Hepatocyte (in vitro differentiated cells): ENCODE data around the gene NUDT21. TPM values are rescaled to one million over a fixed set of nuclear protein-coding genes. Genes with fewer than 3 reads are reported as not detected.

Source experiments
- DNase-seq: peaks from one replicate; pipeline ENCODE4 v3.0.0-alpha.2; 2016; ENCODE audit warnings: low spot score
- H2AFZ ChIP-seq: fragments of 200-600 bp; sonication (generic); 2 replicates; pipeline ENCODE4 v1.6.0; 2016; ENCODE audit warnings: antibody characterized with exemption, mild to moderate bottlenecking
- H3K27ac ChIP-seq: fragments of 200-600 bp; sonication (generic); 2 replicates; pipeline ENCODE4 v1.5.1; 2016; ENCODE audit warnings: mild to moderate bottlenecking
- H3K27me3 ChIP-seq: fragments of 200-600 bp; sonication (generic); 2 replicates; pipeline ENCODE4 v1.6.1; 2016
- H3K36me3 ChIP-seq: fragments of 200-600 bp; sonication (generic); replicated peaks from 2 replicates; pipeline ENCODE4 v1.5.1; 2016; ENCODE audit warnings: low read depth; ENCODE audit not compliant: insufficient read depth
- H3K4me1 ChIP-seq: fragments of 200-600 bp; sonication (generic); 2 replicates; pipeline ENCODE4 v1.5.1; 2016; ENCODE audit warnings: mild to moderate bottlenecking, moderate library complexity; ENCODE audit not compliant: insufficient read depth
- H3K4me2 ChIP-seq: fragments of 200-600 bp; sonication (generic); 2 replicates; pipeline ENCODE4 v1.6.0; 2016
- H3K4me3 ChIP-seq: fragments of 200-600 bp; sonication (generic); 2 replicates; pipeline ENCODE4 v1.5.1; 2016; ENCODE audit warnings: mild to moderate bottlenecking
- H3K79me2 ChIP-seq: fragments of 200-600 bp; sonication (generic); 2 replicates; pipeline ENCODE4 v1.6.0; 2017; ENCODE audit warnings: mild to moderate bottlenecking
- H3K9me2 ChIP-seq: fragments of 200-600 bp; sonication (generic); replicated peaks from 2 replicates; pipeline ENCODE4 v1.6.0; 2017; ENCODE audit warnings: mild to moderate bottlenecking; ENCODE audit not compliant: insufficient read depth
- H3K9me3 ChIP-seq: fragments of 200-600 bp; sonication (generic); 2 replicates; pipeline ENCODE4 v1.5.1; 2016; ENCODE audit warnings: low read depth, mild to moderate bottlenecking
- H4K20me1 ChIP-seq: fragments of 200-600 bp; sonication (generic); 2 replicates; pipeline ENCODE4 v1.6.0; 2016; ENCODE audit warnings: mild to moderate bottlenecking; ENCODE audit not compliant: insufficient read depth, poor library complexity, severe bottlenecking
- EZH2 ChIP-seq: fragments of 200-600 bp; sonication (generic); IDR thresholded peaks from 2 replicates; pipeline ENCODE4 v1.6.1; 2016; ENCODE audit warnings: antibody characterized with exemption, mild to moderate bottlenecking, borderline replicate concordance
- EZH2phosphoT487 ChIP-seq: fragments of 200-600 bp; sonication (generic); IDR thresholded peaks from one replicate; pipeline ENCODE4 v1.6.1; 2018; ENCODE audit warnings: antibody characterized with exemption, mild to moderate bottlenecking, low read depth, moderate library complexity; ENCODE audit not compliant: unreplicated experiment, severe bottlenecking
- WGBS: methylation state at CpG from one replicate; pipeline ENCODE4 v1.1.6; 2016; ENCODE audit warnings: low lambda C conversion rate; ENCODE audit errors: missing lambda C conversion rate; 5-methylcytosine and 5-hydroxymethylcytosine counted together
- polyA plus RNA-seq: library from polyadenylated mRNA; unstranded; fragments of >200 nt; fragmentation: Nextera tagmentation; extraction: Ambion mirVana; gene quantifications from 2 replicates; pipeline ENCODE4 v1.2.1, GENCODE V29; 2016
- total RNA-seq: library from RNA; depleted of rRNA; stranded (reverse); fragments of >200 nt; gene quantifications from 2 replicates; pipeline ENCODE4 v1.2.3, GENCODE V29; 2014
- TF ChIP-seq, protein P1 (sequence below): fragments of 200-600 bp; sonication (generic); IDR thresholded peaks from 2 replicates; pipeline ENCODE4 v1.5.1; 2016; ENCODE audit warnings: antibody characterized with exemption, mild to moderate bottlenecking; ENCODE audit not compliant: poor library complexity

Gene NUDT21
- total and polyA plus RNA-seq, 2 experiments from 2014 or later, result 44.7 to 76.6 TPM

DNA sequence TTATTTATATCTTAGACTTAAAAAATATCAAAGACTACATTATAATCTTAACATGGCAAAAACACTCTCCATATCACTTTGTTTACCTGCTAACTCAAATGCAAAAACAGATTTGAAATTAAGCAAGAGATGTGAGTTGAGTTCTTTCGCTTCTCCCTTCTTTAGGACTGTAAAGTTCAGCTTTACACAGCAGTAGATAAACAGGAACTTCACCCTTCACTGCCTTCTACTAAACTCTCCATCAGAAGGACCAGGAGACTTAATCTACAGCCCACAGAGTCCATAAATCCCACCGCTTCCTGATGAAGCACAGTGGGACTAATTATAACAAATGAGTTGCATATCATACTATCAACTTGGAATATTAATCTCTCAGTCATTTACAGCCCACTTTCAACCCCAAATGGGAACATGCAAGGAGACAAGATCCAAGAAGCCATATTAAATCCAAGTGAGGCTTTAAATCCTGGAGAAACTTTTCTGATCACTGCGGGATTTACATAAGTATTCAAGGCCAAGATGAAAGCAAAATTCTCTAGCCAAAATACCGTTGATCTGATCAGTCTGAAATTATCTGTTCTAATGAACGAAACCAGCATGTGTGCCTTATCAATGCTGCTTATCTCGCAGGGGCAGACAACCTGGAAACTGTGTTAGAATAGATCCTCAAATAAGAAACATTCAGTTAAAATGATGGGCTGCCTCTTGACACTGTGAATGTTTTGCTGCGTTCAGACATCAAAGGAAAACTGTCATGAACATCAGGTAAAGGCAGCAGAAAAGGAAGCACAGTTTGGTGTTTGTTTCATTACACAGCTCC lies 27.3 kb downstream of the NUDT21 start:
- Histone ChIP-seq H4K20me1 (peaks cover 39% of the 10 kb centered on the region), H2AFZ (peak overlapping the region; percentile 59), H3K27ac (peak overlapping the region; percentile 93), H3K9me2 (no peaks in the 10 kb centered on the region), H3K79me2 (peaks cover 61% of the 10 kb centered on the region), H3K4me2 (peak overlapping the region; percentile 88), H3K4me3 (peak overlapping the region; percentile 97), H3K9me3 (no peaks in the 10 kb centered on the region), H3K4me1 (peaks cover 18% of the 10 kb centered on the region), H3K36me3 (no peaks in the 10 kb centered on the region), H3K27me3 (no peaks in the 10 kb centered on the region)
- DNase-seq, result no peak
- 15% methylated on average over 7 of the region's 7 CpGs for WGBS
- TF ChIP-seq, protein P1, sequence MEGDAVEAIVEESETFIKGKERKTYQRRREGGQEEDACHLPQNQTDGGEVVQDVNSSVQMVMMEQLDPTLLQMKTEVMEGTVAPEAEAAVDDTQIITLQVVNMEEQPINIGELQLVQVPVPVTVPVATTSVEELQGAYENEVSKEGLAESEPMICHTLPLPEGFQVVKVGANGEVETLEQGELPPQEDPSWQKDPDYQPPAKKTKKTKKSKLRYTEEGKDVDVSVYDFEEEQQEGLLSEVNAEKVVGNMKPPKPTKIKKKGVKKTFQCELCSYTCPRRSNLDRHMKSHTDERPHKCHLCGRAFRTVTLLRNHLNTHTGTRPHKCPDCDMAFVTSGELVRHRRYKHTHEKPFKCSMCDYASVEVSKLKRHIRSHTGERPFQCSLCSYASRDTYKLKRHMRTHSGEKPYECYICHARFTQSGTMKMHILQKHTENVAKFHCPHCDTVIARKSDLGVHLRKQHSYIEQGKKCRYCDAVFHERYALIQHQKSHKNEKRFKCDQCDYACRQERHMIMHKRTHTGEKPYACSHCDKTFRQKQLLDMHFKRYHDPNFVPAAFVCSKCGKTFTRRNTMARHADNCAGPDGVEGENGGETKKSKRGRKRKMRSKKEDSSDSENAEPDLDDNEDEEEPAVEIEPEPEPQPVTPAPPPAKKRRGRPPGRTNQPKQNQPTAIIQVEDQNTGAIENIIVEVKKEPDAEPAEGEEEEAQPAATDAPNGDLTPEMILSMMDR, result no peak
- TF ChIP-seq EZH2phosphoT487 (no peak), EZH2 (no peak)

DNA sequence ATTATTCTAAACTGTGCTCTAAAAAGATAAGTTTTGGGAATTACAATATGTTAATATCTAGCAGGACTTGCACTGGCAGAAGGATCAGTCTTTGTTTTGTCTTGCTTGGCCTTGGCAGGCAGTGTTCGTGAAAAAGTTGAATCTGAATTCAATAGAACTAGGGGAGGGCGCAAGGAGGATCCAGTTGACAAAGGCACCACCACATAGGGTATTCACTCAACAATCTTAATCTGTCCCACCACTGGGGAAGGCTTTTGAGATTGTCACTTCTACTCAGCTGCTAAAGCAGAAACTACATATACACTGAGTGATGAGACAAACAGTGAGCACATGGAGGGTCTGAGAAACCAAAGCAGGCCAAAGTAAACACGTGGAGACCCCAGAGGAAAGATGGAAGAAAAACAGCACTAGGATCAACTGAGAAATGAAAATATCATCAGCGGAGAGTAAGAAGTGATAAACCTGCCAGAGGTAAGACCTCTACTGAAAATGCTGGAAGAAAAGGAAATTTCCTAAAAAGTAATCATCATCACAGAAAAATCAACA lies 28.2 kb downstream of the NUDT21 start:
- no peaks in the 10 kb centered on the region for H3K27me3 ChIP-seq
- no peak overlapping the region for H3K27ac ChIP-seq
- TF ChIP-seq, protein P1, result no peak
- TF ChIP-seq EZH2 (no peak), EZH2phosphoT487 (no peak)

DNA sequence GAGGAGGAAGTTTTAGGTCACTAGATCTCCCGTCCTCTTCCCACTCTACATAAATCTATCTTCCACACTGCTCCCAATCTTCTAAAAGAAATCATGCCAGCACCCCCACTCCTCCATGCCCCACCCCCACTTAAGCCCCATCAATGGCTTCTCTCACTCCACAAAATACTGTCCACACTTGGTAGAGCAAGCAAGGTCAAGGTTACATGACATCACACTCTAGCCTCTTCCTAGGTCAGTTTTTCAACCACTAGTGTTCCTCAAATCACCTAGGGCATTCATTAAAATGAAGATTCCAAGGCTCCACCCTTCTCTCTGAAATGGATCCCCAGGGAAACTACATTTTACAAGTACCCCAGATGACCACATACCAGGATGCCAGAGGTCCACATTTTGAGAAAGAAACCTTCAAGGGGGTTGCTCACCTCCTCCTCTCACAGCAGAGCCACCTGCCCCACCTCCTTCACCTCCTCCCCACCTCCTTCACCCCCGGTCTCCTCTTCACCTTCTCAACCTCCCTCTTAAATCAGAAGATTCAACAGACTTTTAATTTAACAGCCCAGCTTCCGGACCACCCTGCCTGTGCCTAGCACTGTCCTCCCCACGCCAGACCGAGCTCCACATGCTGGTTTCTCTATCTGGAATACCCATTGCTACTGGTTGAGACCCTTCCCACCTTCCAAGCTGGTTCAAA lies 29.0 kb downstream of the NUDT21 start:
- peaks cover 18% of the 10 kb centered on the region for H3K4me1 ChIP-seq
- H3K36me3 ChIP-seq, result no peaks in the 10 kb centered on the region
- H3K27ac ChIP-seq, result no peak overlapping the region
- no peak overlapping the region for H3K4me2 ChIP-seq
- H3K9me2 ChIP-seq, result no peaks in the 10 kb centered on the region
- H3K79me2 ChIP-seq, result peaks cover 78% of the 10 kb centered on the region
- peaks cover 39% of the 10 kb centered on the region for H4K20me1 ChIP-seq
- H3K4me3 ChIP-seq, result no peak overlapping the region
- no peaks in the 10 kb centered on the region for H3K27me3 ChIP-seq
- WGBS, result 95% methylated on average over 5 of the region's 5 CpGs
- no peaks in the 10 kb centered on the region for H3K9me3 ChIP-seq
- H2AFZ ChIP-seq, result no peak overlapping the region
- TF ChIP-seq, protein P1, result no peak
- no peak for TF ChIP-seq EZH2phosphoT487
- DNase-seq, result no peak

More for the DNA sequence above, 28.2 kb downstream of the NUDT21 start:
- H3K4me3 ChIP-seq, result no peak overlapping the region
- no peaks in the 10 kb centered on the region for H3K9me3 ChIP-seq
- DNase-seq, result no peak
- no peaks in the 10 kb centered on the region for H3K36me3 ChIP-seq
- H4K20me1 ChIP-seq, result peaks cover 39% of the 10 kb centered on the region
- peak overlapping the region; percentile 88 for H3K4me2 ChIP-seq
- H2AFZ ChIP-seq, result no peak overlapping the region
- H3K4me1 ChIP-seq, result peaks cover 18% of the 10 kb centered on the region
- H3K9me2 ChIP-seq, result no peaks in the 10 kb centered on the region
- H3K79me2 ChIP-seq, result peaks cover 69% of the 10 kb centered on the region
- WGBS, result 79% methylated on average over 4 of the region's 4 CpGs
